GM15510 (cell line): ENCODE data around the gene SPO11.

Experiments used
- POLR2A ChIP-seq: IDR thresholded peaks from 3 replicates; pipeline ENCODE4 v1.6.1; 2011; ENCODE audit warnings: borderline replicate concordance; ENCODE audit not compliant: insufficient read length; ENCODE audit errors: extremely low read depth

SPO11 gene

GRCh38 chr20:57374931-57375651 lies 45.5 kb downstream of the SPO11 start:
- TF ChIP-seq POLR2A = no peak

DNA sequence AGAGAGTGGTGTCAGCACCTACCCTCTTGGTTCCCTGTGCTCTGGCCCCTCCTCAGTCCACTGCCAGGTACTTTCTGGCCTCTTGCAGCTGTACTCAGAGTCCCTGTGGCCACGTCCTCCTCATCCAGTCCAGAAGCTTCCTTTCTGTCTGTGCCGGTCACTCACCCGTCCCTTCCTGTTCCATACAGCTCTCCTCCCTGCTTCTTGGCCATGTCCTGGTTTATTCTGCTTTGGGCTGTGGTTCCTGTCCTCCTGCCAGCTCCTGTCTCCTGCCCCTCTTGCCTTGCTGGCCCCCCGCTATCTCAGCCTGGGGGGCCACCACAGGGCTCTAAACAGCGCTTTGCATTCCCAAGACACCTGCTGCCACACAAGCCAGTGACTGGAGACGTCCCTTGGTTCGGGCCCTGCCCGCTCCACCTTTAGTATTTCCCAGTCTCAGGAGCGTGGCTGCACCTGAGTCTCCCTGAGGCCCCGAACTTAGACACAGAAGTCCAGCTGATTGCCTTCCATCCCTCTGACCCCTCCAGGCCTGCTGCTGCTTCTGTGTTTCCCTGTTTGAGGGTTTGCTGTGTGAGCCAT lies 46.1 kb downstream of the SPO11 start:
- no peak for TF ChIP-seq POLR2A

- TF ChIP-seq POLR2A = no peak
These were observed 47.7 kb downstream of the SPO11 start for GRCh38 chr20:57377350-57377749.

- TF ChIP-seq POLR2A = no peak
These were observed 48.5 kb downstream of the SPO11 start for GRCh38 chr20:57378107-57378506.

- TF ChIP-seq POLR2A = no peak
These were observed 49.2 kb downstream of the SPO11 start for GRCh38 chr20:57378646-57379262.

GRCh38 chr20:57379263-57379647 lies 49.7 kb downstream of the SPO11 start:
- TF ChIP-seq POLR2A = no peak

GRCh38 chr20:57380081-57380750 lies 50.6 kb downstream of the SPO11 start:
- TF ChIP-seq POLR2A = no peak

DNA sequence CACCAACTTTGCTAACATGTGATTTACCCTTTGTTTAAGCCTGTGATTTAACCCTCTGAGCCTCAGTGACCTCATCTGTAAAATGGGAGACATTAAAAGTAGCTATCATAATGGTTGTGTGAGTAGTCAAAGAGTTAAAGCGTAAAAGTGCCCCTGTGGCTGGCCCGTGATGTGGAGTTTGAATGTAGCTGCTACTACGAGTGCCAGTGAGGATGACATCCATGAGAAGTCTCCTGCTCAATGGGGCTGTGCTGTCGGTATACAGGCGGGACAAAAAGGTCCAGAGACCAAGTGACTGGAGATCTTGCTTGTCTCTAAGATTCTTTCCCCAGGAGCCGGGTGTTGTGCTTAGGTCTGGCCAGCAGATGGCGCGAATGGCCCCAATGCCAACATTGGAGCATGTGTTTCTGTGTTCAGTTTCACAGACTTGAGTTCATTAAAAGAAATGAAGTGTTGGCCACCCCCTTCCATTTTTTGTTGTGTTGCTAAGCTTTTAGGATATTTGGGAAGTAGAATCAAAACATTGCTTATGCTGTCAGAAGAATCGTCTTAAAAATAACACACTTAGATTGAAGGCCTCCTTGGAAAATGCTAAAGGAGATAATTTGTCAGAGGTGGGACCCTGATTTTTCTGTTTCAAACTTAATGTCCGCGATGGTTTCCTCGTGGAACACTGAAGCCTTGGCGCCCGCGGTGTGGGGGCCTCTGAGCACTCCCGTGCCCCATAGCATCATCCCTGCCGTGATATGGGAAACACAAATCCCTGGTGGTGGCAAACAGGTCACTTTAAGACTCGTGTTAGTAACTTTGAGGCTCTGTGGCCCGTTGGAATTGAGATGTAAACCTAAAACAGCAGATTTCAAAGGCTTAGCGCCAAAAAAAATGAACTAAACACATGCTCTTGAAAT lies 52.2 kb downstream of the SPO11 start:
- TF ChIP-seq POLR2A = no peak

DNA sequence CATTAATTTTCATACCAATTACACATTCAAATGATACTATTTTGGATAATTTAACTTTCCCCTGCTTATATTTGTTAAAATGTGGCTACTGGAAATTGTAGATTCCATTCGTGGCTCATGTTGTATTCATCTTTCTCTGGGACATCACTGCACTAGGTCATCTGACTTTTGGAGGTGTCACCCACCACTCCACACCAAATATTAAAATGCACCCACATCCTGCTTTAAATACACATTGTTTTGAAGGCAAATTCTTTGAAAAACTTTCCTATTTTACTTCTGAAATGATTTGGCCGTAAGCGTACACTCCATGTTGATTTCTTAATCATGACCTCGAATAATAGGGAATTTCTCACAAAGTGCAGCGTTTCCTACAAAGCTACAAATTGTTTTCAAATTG lies 52.9 kb downstream of the SPO11 start:
- TF ChIP-seq POLR2A = no peak

- TF ChIP-seq POLR2A = no peak
These were observed 54.1 kb downstream of the SPO11 start for GRCh38 chr20:57383447-57384347.

DNA sequence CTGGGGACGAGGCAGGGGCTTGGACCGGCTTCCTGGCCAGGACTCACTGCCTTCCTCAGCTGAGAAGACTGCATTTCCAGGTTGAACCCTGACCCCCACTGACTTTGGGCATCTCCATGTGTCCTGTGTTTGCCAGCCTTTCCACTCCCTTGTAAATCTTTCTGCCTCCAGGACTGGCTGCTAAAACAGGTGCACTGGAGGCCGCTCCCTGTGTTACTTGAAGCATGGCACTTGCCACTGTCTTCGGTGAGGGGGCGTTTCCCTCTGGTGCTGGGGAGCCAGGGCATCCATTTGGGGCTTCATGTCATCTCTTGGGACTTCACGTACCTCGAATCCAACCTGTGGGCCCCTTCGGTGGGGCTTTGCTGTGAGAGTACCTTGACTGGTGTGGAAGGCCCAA lies 54.9 kb downstream of the SPO11 start:
- no peak for TF ChIP-seq POLR2A

DNA sequence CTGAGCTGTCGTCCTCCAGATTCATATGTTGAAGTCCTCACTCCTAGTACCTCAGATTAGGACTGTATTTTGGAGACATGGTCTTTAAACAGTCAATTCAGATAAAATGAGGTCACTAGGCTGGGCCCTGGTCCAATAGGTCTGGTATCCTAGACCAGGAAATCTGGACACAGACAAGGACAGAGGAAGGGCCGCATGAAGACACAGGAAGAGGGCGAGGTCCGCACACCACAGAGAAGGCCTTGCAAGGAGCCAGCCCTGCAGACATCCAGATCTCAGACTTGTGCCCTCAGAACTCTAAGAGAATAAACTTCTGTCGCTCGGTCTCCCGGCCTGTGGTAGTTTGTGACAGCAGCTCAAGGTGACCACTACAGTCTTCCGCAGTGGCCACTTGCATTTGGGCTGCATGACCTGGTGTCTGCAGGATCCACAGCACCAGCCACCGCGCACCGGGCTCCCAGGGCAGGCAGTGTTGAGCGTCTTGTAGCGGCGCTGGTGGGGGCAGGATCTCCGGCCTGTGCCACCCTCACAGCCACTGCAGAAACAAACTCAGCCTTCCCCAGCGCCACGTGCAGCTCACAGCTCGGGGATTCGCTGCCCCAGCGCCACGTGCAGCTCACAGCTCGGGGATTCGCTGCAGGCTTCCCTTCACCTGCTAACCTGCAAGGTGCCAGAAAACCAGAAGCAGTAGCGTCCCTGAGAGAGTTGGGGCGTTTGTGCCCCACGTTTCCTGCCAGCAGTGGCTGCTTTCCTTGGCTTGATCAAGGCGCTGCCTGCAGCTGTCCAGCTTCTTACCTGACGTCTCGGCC lies 55.6 kb downstream of the SPO11 start:
- no peak for TF ChIP-seq POLR2A

GRCh38 chr20:57385940-57386339 lies 56.3 kb downstream of the SPO11 start:
- TF ChIP-seq POLR2A = no peak

DNA sequence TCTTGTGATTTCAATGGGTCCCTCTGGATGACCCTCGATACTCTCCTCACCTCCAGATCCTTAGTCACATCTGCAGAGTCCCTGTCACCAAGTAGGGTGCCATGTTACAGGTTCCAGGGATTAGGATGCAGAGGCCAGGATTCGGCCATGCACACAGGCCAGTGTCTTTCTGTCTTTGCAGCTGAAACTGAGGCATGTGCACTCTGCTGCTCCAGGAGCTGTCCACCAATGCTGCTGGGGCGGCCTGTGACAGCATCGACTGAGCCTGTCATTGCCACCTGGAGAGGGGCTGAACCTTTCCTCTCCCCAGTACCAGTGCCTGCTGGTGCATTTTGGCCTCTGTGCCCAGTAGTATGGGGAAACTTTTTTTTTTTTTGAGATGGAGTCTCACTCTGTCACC lies 57.2 kb downstream of the SPO11 start:
- TF ChIP-seq POLR2A = no peak

GRCh38 chr20:57387463-57387862 lies 57.9 kb downstream of the SPO11 start:
- TF ChIP-seq POLR2A = no peak
